NT2/D1 (cell line): ENCODE measurements around the gene MTFR1L.

Source experiments
- SUZ12 ChIP-seq: IDR thresholded peaks from 2 replicates; pipeline ENCODE4 v1.6.1; 2011; ENCODE audit not compliant: insufficient read length, insufficient read depth; ENCODE audit errors: extremely low read depth
- YY1 ChIP-seq: IDR thresholded peaks from 2 replicates; pipeline ENCODE4 v1.6.1; 2011; ENCODE audit not compliant: insufficient read length, insufficient read depth
- ZNF274 ChIP-seq: IDR thresholded peaks from 2 replicates; pipeline ENCODE4 v1.6.1; 2011; ENCODE audit warnings: mild to moderate bottlenecking, low read depth, low read length

DNA sequence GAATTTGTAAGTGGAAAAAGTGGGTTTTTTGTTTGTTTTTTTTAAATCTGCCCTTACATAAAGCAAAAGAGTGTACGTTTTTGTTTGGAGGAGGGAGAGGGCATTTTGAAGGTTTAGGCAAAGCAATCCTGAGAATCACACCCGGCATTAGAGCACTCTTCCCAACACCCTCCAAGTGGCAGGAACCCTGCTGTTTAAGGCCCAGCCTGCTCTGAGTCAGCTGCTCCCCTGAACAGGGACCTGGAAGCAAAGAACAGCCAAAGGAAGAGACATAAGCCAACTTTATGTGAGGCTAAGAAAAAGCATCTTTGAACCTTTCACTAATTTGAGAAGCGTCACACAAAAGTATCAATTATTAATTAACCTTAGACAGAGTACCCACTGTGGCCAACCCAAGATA is 16.9 kb downstream of the MTFR1L start:
- TF ChIP-seq YY1 (no peak), ZNF274 (no peak), SUZ12 (no peak)
